B cell (primary cell): Measurements from ENCODE around the gene RGL1.

Source experiments
- CTCF ChIP-seq: fragments of 200-600 bp; IDR thresholded peaks from one replicate; pipeline ENCODE4 v1.8.0; 2022; ENCODE audit warnings: antibody characterized with exemption, mild to moderate bottlenecking
- EZH2 ChIP-seq: IDR thresholded peaks from 2 replicates; pipeline ENCODE4 v1.6.1; 2012; ENCODE audit warnings: borderline replicate concordance, low read depth, mild to moderate bottlenecking, moderate library complexity, low read length; ENCODE audit not compliant: insufficient read depth, poor library complexity, severe bottlenecking

- TF ChIP-seq CTCF (no peak), EZH2 (no peak)
These were observed 25.5 kb downstream of the RGL1 start for GRCh38 chr1:183830389-183830788.
